ENCODE data around the gene PPP1R10. TPM values are rescaled to one million over a fixed set of nuclear protein-coding genes. Genes with fewer than 3 reads are reported as not detected.

The PPP1R10 gene
- total RNA-seq, 2 experiments from 2014 or later, result 92.9 to 98.7 TPM

GRCh38 chr6:30635834-30636233 is 18.8 kb upstream of the PPP1R10 start:
- POLR2A ChIA-PET, result no interaction called here
- CTCF ChIA-PET, result interaction anchor here (0.7 kb wide), 1 partner anchor 99 kb away, joined by 4 read pairs; no protein-coding TSS in a partner anchor

- CTCF ChIA-PET, result interaction anchor here (1.0 to 1.3 kb wide), 5 partner anchors 9 to 104 kb away, joined by 4 to 5 read pairs (median 4); partner anchors contain the start of genes DHX16 and MRPS18B
- POLR2A ChIA-PET, result interaction anchor here (0.7 to 1.0 kb wide), 2 partner anchors 20 to 96 kb away, joined by 4 to 12 read pairs; no protein-coding TSS in a partner anchor
These were observed 9.7 kb upstream of the PPP1R10 start, which contains the start of gene ATAT1 for GRCh38 chr6:30626484-30627366. Gene ATAT1 (plus strand): TSS chr6:30626874.

- ChIA-PET CTCF (interaction anchor here (0.6 to 1.3 kb wide), 5 partner anchors 8 to 105 kb away, joined by 3 to 4 read pairs (median 4); partner anchors contain the start of gene MRPS18B), POLR2A (interaction anchor here (0.6 to 0.7 kb wide), 2 partner anchors 139 to 298 kb away, joined by 3 to 4 read pairs; no protein-coding TSS in a partner anchor)
These were observed 8.5 kb upstream of the PPP1R10 start for GRCh38 chr6:30625511-30625910.

GRCh38 chr6:30619561-30619960 is 2.5 kb upstream of the PPP1R10 start:
- CTCF ChIA-PET, result interaction anchor here (1.6 kb wide), 1 partner anchor 111 kb away, joined by 4 read pairs; no protein-coding TSS in a partner anchor

GRCh38 chr6:30618270-30618797 is 1.3 kb upstream of the PPP1R10 start:
- ChIA-PET CTCF (interaction anchor here (0.9 to 1.8 kb wide), 9 partner anchors 8 to 112 kb away, joined by 3 to 7 read pairs (median 4); partner anchors contain the start of genes ATAT1 and MDC1), POLR2A (interaction anchor here (0.7 to 1.4 kb wide), 4 partner anchors 47 to 1216 kb away, joined by 3 to 5 read pairs (median 4); partner anchors contain the start of genes ABCF1 and MDC1)

More at GRCh38 chr6:30619561-30619960, 2.5 kb upstream of the PPP1R10 start:
- POLR2A ChIA-PET, result no interaction called here

- CTCF ChIA-PET, result interaction anchor here (0.7 to 1.8 kb wide), 10 partner anchors 8 to 782 kb away, joined by 3 to 7 read pairs (median 4); partner anchors contain the start of genes ATAT1 and MDC1
These were observed 674 bp upstream of the PPP1R10 start, which contains the start of gene MRPS18B for GRCh38 chr6:30617565-30618269. Gene MRPS18B (plus strand): TSS chr6:30617840. CDS start chr6:30617866, 26 bp downstream.

GRCh38 chr6:30615958-30616810 is 859 bp downstream of the PPP1R10 start:
- POLR2A ChIA-PET, result interaction anchor here (0.8 to 2.5 kb wide), 10 partner anchors 42 to 125 kb away, joined by 3 to 16 read pairs (median 5); partner anchors contain the start of gene ABCF1
- CTCF ChIA-PET, result interaction anchor here (0.9 to 1.2 kb wide), 2 partner anchors 105 to 115 kb away, joined by 3 to 4 read pairs; no protein-coding TSS in a partner anchor

More at GRCh38 chr6:30617565-30618269, 674 bp upstream of the PPP1R10 start, which contains the start of gene MRPS18B:
- POLR2A ChIA-PET, result interaction anchor here (0.7 to 1.4 kb wide), 4 partner anchors 47 to 105 kb away, joined by 3 to 5 read pairs (median 4); partner anchors contain the start of genes ABCF1 and MDC1

- ChIA-PET CTCF (interaction anchor here (0.9 to 1.2 kb wide), 5 partner anchors 19 to 115 kb away, joined by 3 to 5 read pairs (median 3); no protein-coding TSS in a partner anchor), POLR2A (interaction anchor here (0.6 to 2.5 kb wide), 24 partner anchors 9 to 960 kb away, joined by 3 to 16 read pairs (median 5); partner anchors contain the start of genes ABCF1, C6orf136, PRR3 and TNF)
These were observed 1.7 kb downstream of the PPP1R10 start for GRCh38 chr6:30615219-30615957.

GRCh38 chr6:30614843-30615218 is 2.2 kb downstream of the PPP1R10 start:
- POLR2A ChIA-PET, result interaction anchor here (0.6 to 2.5 kb wide), 22 partner anchors 8 to 960 kb away, joined by 3 to 16 read pairs (median 6); partner anchors contain the start of genes ABCF1, C6orf136, PRR3 and TNF
- CTCF ChIA-PET, result interaction anchor here (0.9 to 1.2 kb wide), 4 partner anchors 19 to 116 kb away, joined by 3 to 5 read pairs (median 4); no protein-coding TSS in a partner anchor

GRCh38 chr6:30614044-30614842 is 2.8 kb downstream of the PPP1R10 start:
- CTCF ChIA-PET, result interaction anchor here (0.5 to 1.1 kb wide), 5 partner anchors 18 to 117 kb away, joined by 3 to 5 read pairs (median 3); no protein-coding TSS in a partner anchor
- POLR2A ChIA-PET, result interaction anchor here (0.5 to 2.5 kb wide), 22 partner anchors 8 to 961 kb away, joined by 3 to 16 read pairs (median 5); partner anchors contain the start of genes ABCF1, C6orf136, PRR3 and TNF

- ChIA-PET CTCF (interaction anchor here (0.5 to 2.1 kb wide), 8 partner anchors 17 to 131 kb away, joined by 3 to 13 read pairs (median 4); no protein-coding TSS in a partner anchor), POLR2A (interaction anchor here (0.5 to 2.5 kb wide), 9 partner anchors 8 to 142 kb away, joined by 3 to 16 read pairs (median 4); no protein-coding TSS in a partner anchor)
These were observed 3.6 kb downstream of the PPP1R10 start for GRCh38 chr6:30613251-30614043.

GRCh38 chr6:30612687-30613248 is 4.3 kb downstream of the PPP1R10 start:
- POLR2A ChIA-PET, result interaction anchor here (0.6 to 1.6 kb wide), 7 partner anchors 12 to 131 kb away, joined by 3 to 4 read pairs (median 3); no protein-coding TSS in a partner anchor
- CTCF ChIA-PET, result interaction anchor here (0.5 to 2.1 kb wide), 8 partner anchors 16 to 131 kb away, joined by 3 to 13 read pairs (median 4); no protein-coding TSS in a partner anchor

- ChIA-PET CTCF (interaction anchor here (0.5 to 2.1 kb wide), 6 partner anchors 16 to 130 kb away, joined by 3 to 13 read pairs (median 4); no protein-coding TSS in a partner anchor), POLR2A (interaction anchor here (0.7 to 1.1 kb wide), 2 partner anchors 12 to 130 kb away, joined by 3 read pairs; no protein-coding TSS in a partner anchor)
These were observed 4.8 kb downstream of the PPP1R10 start for GRCh38 chr6:30612213-30612612.

- CTCF ChIA-PET, result interaction anchor here (2.1 kb wide), 1 partner anchor 15 kb away, joined by 13 read pairs; no protein-coding TSS in a partner anchor
These were observed 5.2 kb downstream of the PPP1R10 start for GRCh38 chr6:30611856-30612194.

More at GRCh38 chr6:30611856-30612194, 5.2 kb downstream of the PPP1R10 start:
- POLR2A ChIA-PET, result interaction anchor here (0.7 kb wide), 1 partner anchor 11 kb away, joined by 3 read pairs; no protein-coding TSS in a partner anchor

All from activated CD8-positive, alpha-beta memory T cell treated with anti-CD3 and anti-CD28 coated beads for 36 hours (primary cell).